Ovary (tissue), 3 donors: ENCODE results near the gene TTLL5.

Source experiments
- POLR2A ChIP-seq: fragments of 450-650 bp; IDR thresholded peaks from one replicate; pipeline ENCODE4 v1.6.1; 2017; ENCODE audit warnings: antibody characterized with exemption, mild to moderate bottlenecking, moderate library complexity
- TF ChIP-seq, protein P1 (sequence below), 3 donors: fragments of 450-650 bp in 2 of 3; fragments of 200-600 bp in 1 of 3; IDR thresholded peaks; one replicate each; pipeline versions ENCODE4 v1.5.1 to v1.8.0; 2016 to 2022; ENCODE audit warnings: antibody characterized with exemption in 3 of 3, mild to moderate bottlenecking in 1 of 3
- donor health status: DM: no; HTN: no; CAD: no.

DNA sequence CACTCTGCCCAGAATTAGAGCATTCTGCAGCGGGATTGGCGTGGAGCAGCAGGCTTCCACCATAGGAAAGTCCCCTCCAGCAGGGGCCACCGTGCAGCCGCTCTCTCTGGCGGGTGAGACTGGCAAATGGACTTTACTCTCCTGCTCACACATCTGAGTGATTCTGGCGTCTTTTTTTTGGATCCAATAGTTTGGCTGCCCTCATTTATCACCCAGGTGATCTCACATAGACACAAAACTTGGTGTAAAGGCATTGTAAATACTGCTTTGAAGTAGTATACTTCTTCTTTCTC, 190.5 kb downstream of the TTLL5 start:
- TF ChIP-seq, protein P1, sequence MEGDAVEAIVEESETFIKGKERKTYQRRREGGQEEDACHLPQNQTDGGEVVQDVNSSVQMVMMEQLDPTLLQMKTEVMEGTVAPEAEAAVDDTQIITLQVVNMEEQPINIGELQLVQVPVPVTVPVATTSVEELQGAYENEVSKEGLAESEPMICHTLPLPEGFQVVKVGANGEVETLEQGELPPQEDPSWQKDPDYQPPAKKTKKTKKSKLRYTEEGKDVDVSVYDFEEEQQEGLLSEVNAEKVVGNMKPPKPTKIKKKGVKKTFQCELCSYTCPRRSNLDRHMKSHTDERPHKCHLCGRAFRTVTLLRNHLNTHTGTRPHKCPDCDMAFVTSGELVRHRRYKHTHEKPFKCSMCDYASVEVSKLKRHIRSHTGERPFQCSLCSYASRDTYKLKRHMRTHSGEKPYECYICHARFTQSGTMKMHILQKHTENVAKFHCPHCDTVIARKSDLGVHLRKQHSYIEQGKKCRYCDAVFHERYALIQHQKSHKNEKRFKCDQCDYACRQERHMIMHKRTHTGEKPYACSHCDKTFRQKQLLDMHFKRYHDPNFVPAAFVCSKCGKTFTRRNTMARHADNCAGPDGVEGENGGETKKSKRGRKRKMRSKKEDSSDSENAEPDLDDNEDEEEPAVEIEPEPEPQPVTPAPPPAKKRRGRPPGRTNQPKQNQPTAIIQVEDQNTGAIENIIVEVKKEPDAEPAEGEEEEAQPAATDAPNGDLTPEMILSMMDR (IDR thresholded peaks at IDR 0.05), result no peak
- TF ChIP-seq POLR2A, result no peak
